GM12878 (cell line): ENCODE measurements around the gene FBXW9. TPM values are rescaled to one million over a fixed set of nuclear protein-coding genes. Genes with fewer than 3 reads are reported as not detected.

Source experiments
- BCL3 ChIP-seq: IDR thresholded peaks from 2 replicates; pipeline ENCODE4 v1.6.1; 2011; ENCODE audit warnings: borderline replicate concordance, low read depth, mild to moderate bottlenecking, moderate library complexity, low read length; ENCODE audit not compliant: insufficient read depth, poor library complexity, severe bottlenecking
- BHLHE40 ChIP-seq, 2 experiments: fragments of 450-650 bp in 1 of 2; IDR thresholded peaks; 2 replicates each; pipeline ENCODE4 v1.6.1; 2011 to 2017; ENCODE audit warnings: low read depth in 2 of 2, borderline replicate concordance in 1 of 2, improper control_type of control experiment in 1 of 2, low read length in 1 of 2, mild to moderate bottlenecking in 1 of 2
- CBFB ChIP-seq: IDR thresholded peaks from 2 replicates; pipeline ENCODE4 v1.6.1; 2016; ENCODE audit warnings: antibody characterized with exemption, low read depth
- CREM ChIP-seq: IDR thresholded peaks from 2 replicates; pipeline ENCODE4 v1.6.1; 2014; ENCODE audit warnings: antibody characterized with exemption, low read depth
- ESRRA ChIP-seq: IDR thresholded peaks from 2 replicates; pipeline ENCODE4 v1.6.1; 2012; ENCODE audit warnings: mild to moderate bottlenecking, low read length, improper control_type of control experiment
- FOXM1 ChIP-seq: IDR thresholded peaks from 2 replicates; pipeline ENCODE4 v1.6.1; 2012; ENCODE audit warnings: low read depth, mild to moderate bottlenecking, inconsistent platforms, low read length, moderate library complexity
- HDGF ChIP-seq: fragments of 450-650 bp; IDR thresholded peaks from 2 replicates; pipeline ENCODE4 v1.6.1; 2016; ENCODE audit warnings: antibody characterized with exemption
- IRF5 ChIP-seq: fragments of 450-650 bp; IDR thresholded peaks from 2 replicates; pipeline ENCODE4 v1.6.1; 2017; ENCODE audit warnings: borderline replicate concordance
- KAT2A ChIP-seq: conservative IDR thresholded peaks from 2 replicates; pipeline ENCODE4 v1.6.1; 2011; ENCODE audit warnings: low read depth, low read length; ENCODE audit not compliant: control insufficient read depth
- MEF2B ChIP-seq: fragments of 450-650 bp; IDR thresholded peaks from 2 replicates; pipeline ENCODE4 v1.6.1; 2018; ENCODE audit warnings: mild to moderate bottlenecking, moderate library complexity; ENCODE audit not compliant: partially characterized antibody, poor library complexity, severe bottlenecking
- MTA3 ChIP-seq: IDR thresholded peaks from 2 replicates; pipeline ENCODE4 v1.6.1; 2012; ENCODE audit warnings: low read length, inconsistent platforms, borderline replicate concordance
- MXI1 ChIP-seq: fragments of 150-350 bp; IDR thresholded peaks from 2 replicates; pipeline ENCODE4 v1.6.1; 2011; ENCODE audit warnings: low read depth, mild to moderate bottlenecking, inconsistent platforms, low read length, improper control_type of control experiment
- NKRF ChIP-seq: fragments of 450-650 bp; conservative IDR thresholded peaks from 2 replicates; pipeline ENCODE4 v1.6.1; 2017; ENCODE audit warnings: mild to moderate bottlenecking, moderate library complexity
- NR2F1 ChIP-seq: fragments of 450-650 bp; conservative IDR thresholded peaks from 2 replicates; pipeline ENCODE4 v1.6.1; 2017; ENCODE audit warnings: mild to moderate bottlenecking
- POLR2AphosphoS2 ChIP-seq: IDR thresholded peaks from 2 replicates; pipeline ENCODE4 v1.6.1; 2011; ENCODE audit warnings: low read depth, mild to moderate bottlenecking, low read length, improper control_type of control experiment, moderate library complexity
- POLR2AphosphoS5 ChIP-seq: IDR thresholded peaks from 2 replicates; pipeline ENCODE4 v1.6.1; 2011; ENCODE audit warnings: mild to moderate bottlenecking, low read length, inconsistent platforms
- RCOR1 ChIP-seq: conservative IDR thresholded peaks from 2 replicates; pipeline ENCODE4 v1.6.1; 2012; ENCODE audit warnings: low read depth, low read length, improper control_type of control experiment
- RFX5 ChIP-seq: IDR thresholded peaks from 2 replicates; pipeline ENCODE4 v1.6.1; 2011; ENCODE audit warnings: low read depth, low read length, improper control_type of control experiment
- TAF1 ChIP-seq: IDR thresholded peaks from 2 replicates; pipeline ENCODE4 v1.6.1; 2011; ENCODE audit warnings: mild to moderate bottlenecking, low read depth, low read length, borderline replicate concordance
- YBX1 ChIP-seq: fragments of 450-650 bp; IDR thresholded peaks from 2 replicates; pipeline ENCODE4 v1.6.1; 2016; ENCODE audit warnings: antibody characterized with exemption
- ZBED1 ChIP-seq: IDR thresholded peaks from 2 replicates; pipeline ENCODE4 v1.6.1; 2016; ENCODE audit warnings: borderline replicate concordance
- polyA plus RNA-seq, 11 experiments: library from polyadenylated mRNA; depleted of rRNA in 4 of 11; unstranded in 6 of 11; stranded (reverse) in 5 of 11; fragments of >200 nt; fragmentation: Nextera tagmentation in 4 of 11; fragmentation: Illumina TruSeq in 1 of 11; extraction: Ambion mirVana in 4 of 11; extraction: Trizol in 1 of 11; gene quantifications; 1 replicate in 1 of 11; 2 replicates in 10 of 11; pipeline versions ENCODE4 v1.2.1 to v1.2.3, GENCODE V29; 2011 to 2016; ENCODE audit warnings: inconsistent platforms in 2 of 11, missing spikeins in 2 of 11, low read depth in 1 of 11
- total RNA-seq, 4 experiments: library from RNA; depleted of rRNA in 3 of 4; stranded (reverse); fragments of >200 nt in 3 of 4; fragmentation: Illumina TruSeq in 1 of 4; extraction: Trizol in 1 of 4; gene quantifications; 2 replicates each; pipeline versions ENCODE4 v1.2.1 to v1.2.3, GENCODE V29; 2013 to 2021

The FBXW9 gene
- total and polyA plus RNA-seq, 10 of the 15 experiments (the other 5 are each of a cell fraction or from before 2014, with no cell fraction given): 0.21 to 14.8 (median 7.3) TPM

GRCh38 chr19:12669270-12670158, 26.9 kb downstream of the FBXW9 start (continued):
- TF ChIP-seq NKRF (peak; percentile 76; the same call in 1 of the 2 replicates), MTA3 (no peak), BCL3 (no peak), RCOR1 (0 out of 2 replicates have a peak, but pooled peaks have one; percentile 81), CBFB (no peak), MEF2B (peak; percentile 64), POLR2AphosphoS2 (peak; percentile 57; the same call in 1 of the 2 replicates), TAF1 (peak; percentile 24; the same call in 1 of the 2 replicates), KAT2A (no peak), POLR2AphosphoS5 (peak; percentile 81; the same call in 1 of the 2 replicates), HDGF (no peak), MXI1 (peak; percentile 82), IRF5 (no peak; the same call in 1 of the 2 replicates), BHLHE40 (IDR thresholded peaks at IDR 0.05; ENCODE audit: borderline replicate concordance in 1 of 2, low read depth in 2 of 2, low read length in 1 of 2) (peak in 1 of 2 experiments; percentile 23; a peak in 1 of 4 replicates), FOXM1 (0 out of 2 replicates have a peak, but pooled peaks have one; percentile 52), ESRRA (no peak; the same call in 1 of the 2 replicates), YBX1 (no peak), ZBED1 (no peak), CREM (peak; percentile 76), NR2F1 (peak; percentile 69), RFX5 (no peak; the same call in 1 of the 2 replicates)
